Measurements from ENCODE around the gene NDUFAF2. TPM values are rescaled to one million over a fixed set of nuclear protein-coding genes. Genes with fewer than 3 reads are reported as not detected.
"Not testable (repeated sequence)": the region's sequence is repeated elsewhere in the genome, so short reads cannot be mapped to it uniquely, and the experiment has no call there.

The NDUFAF2 gene
- total and polyA plus RNA-seq, 10 of the 15 experiments (the other 5 are each of a cell fraction or from before 2014, with no cell fraction given): 22.4 to 121 (median 65.3) TPM

GRCh38 chr5:60982127-60982526, 37.1 kb downstream of the NDUFAF2 start:
- H3K27me3 ChIP-seq (replicated peaks in 1 of 2; ENCODE audit: control insufficient read depth in 2 of 2, insufficient read depth in 2 of 2, low read length in 1 of 2); H3K4me2 ChIP-seq (ENCODE audit: control insufficient read depth, insufficient read depth); DNase-seq (ENCODE audit: low read depth, low spot score); H3K4me1 ChIP-seq (ENCODE audit: control insufficient read depth, insufficient read depth, low read length); BruUV-seq (replicated peaks); H3K4me3 ChIP-seq; POLR2A ChIA-PET; H3K27ac ChIP-seq (ENCODE audit: control insufficient read depth, insufficient read depth); H3K79me2 ChIP-seq (ENCODE audit: control insufficient read depth, insufficient read depth, low read length); ATAC-seq; FAIRE-seq; H4K20me1 ChIP-seq (ENCODE audit: control insufficient read depth, insufficient read depth); RAD21 ChIA-PET (ENCODE audit: unreplicated experiment); SMC1A ChIA-PET (ENCODE audit: uncharacterized antibody, unreplicated experiment); H3K9ac ChIP-seq (ENCODE audit: control insufficient read depth, insufficient read depth, low read length); CTCF ChIA-PET; H3K9me3 ChIP-seq (replicated peaks; ENCODE audit: control insufficient read depth, insufficient read depth, low read length); intact Hi-C loops (cut with micrococcal nuclease; ENCODE audit: unreplicated experiment); in situ Hi-C loops (cut with MboI); H2AFZ ChIP-seq (ENCODE audit: control insufficient read depth, low read depth, low read length); H3K36me3 ChIP-seq (ENCODE audit: control insufficient read depth in 2 of 2, insufficient read depth in 2 of 2, low read length in 1 of 2): not testable (repeated sequence)
- 68% methylated on average over 3 of the region's 3 CpGs for WGBS (ENCODE audit: insufficient coverage, insufficient replicate concordance, low lambda C conversion rate, missing lambda C conversion rate)

GRCh38 chr5:60989790-60990189, 44.8 kb downstream of the NDUFAF2 start:
- 62% methylated on average over 4 of the region's 4 CpGs for WGBS (ENCODE audit: insufficient coverage, insufficient replicate concordance, low lambda C conversion rate, missing lambda C conversion rate)
- peaks cover 14% of the 10 kb centered on the region; the same call in 2 of the 3 replicates for H3K9me3 ChIP-seq (replicated peaks; ENCODE audit: control insufficient read depth, insufficient read depth, low read length)
- ChIA-PET POLR2A (interaction anchor here (0.6 kb wide), 1 partner anchor 18 kb away, joined by 7 read pairs; no protein-coding TSS in a partner anchor), CTCF (no interaction called here), SMC1A (ENCODE audit: uncharacterized antibody, unreplicated experiment) (no interaction called here), RAD21 (ENCODE audit: unreplicated experiment) (no interaction called here)
- H4K20me1 ChIP-seq (ENCODE audit: control insufficient read depth, insufficient read depth): no peaks in the 10 kb centered on the region
- H3K4me3 ChIP-seq: no peak overlapping the region
- no peak overlapping the region for H3K9ac ChIP-seq (ENCODE audit: control insufficient read depth, insufficient read depth, low read length)
- no peaks in the 10 kb centered on the region for H3K36me3 ChIP-seq (ENCODE audit: control insufficient read depth in 2 of 2, insufficient read depth in 2 of 2, low read length in 1 of 2)
- no peaks in the 10 kb centered on the region for H3K27me3 ChIP-seq (replicated peaks in 1 of 2; ENCODE audit: control insufficient read depth in 2 of 2, insufficient read depth in 2 of 2, low read length in 1 of 2)
- in situ Hi-C loops (cut with MboI) (no loop called here), intact Hi-C loops (cut with micrococcal nuclease; ENCODE audit: unreplicated experiment) (no loop called here)
- no peaks in the 10 kb centered on the region for H3K4me1 ChIP-seq (ENCODE audit: control insufficient read depth, insufficient read depth, low read length)
- ATAC-seq (no peak), FAIRE-seq (no peak), DNase-seq (ENCODE audit: low read depth, low spot score) (no peak)
- H3K4me2 ChIP-seq (ENCODE audit: control insufficient read depth, insufficient read depth): no peak overlapping the region
- no peak overlapping the region for H2AFZ ChIP-seq (ENCODE audit: control insufficient read depth, low read depth, low read length)
- no peak overlapping the region for H3K27ac ChIP-seq (ENCODE audit: control insufficient read depth, insufficient read depth)
- no TSS peak for BruUV-seq (replicated peaks)
- H3K79me2 ChIP-seq (ENCODE audit: control insufficient read depth, insufficient read depth, low read length): no peaks in the 10 kb centered on the region
- no peak for TF ChIP-seq FOXM1 (IDR thresholded peaks at IDR 0.05; ENCODE audit: low read depth, low read length)
- TF ChIP-seq KDM1A (IDR thresholded peaks at IDR 0.05; ENCODE audit: borderline replicate concordance): no peak
- TF ChIP-seq RELA (IDR thresholded peaks at IDR 0.05; ENCODE audit: borderline replicate concordance, partially characterized antibody): no peak
- no peak for TF ChIP-seq IKZF1 (conservative IDR thresholded peaks at IDR 0.05)
- TF ChIP-seq SIN3A (IDR thresholded peaks at IDR 0.05; ENCODE audit: low read depth, low read length): no peak
- no peak for TF ChIP-seq MTA3 (IDR thresholded peaks at IDR 0.05; ENCODE audit: borderline replicate concordance, low read length)
- TF ChIP-seq WRNIP1 (IDR thresholded peaks at IDR 0.05; ENCODE audit: borderline replicate concordance, low read depth, low read length): no peak
- no peak for TF ChIP-seq KAT2A (conservative IDR thresholded peaks at IDR 0.05; ENCODE audit: control insufficient read depth, low read depth, low read length)
- TF ChIP-seq CHD4 (IDR thresholded peaks at IDR 0.05): no peak
- no peak for TF ChIP-seq SP1 (IDR thresholded peaks at IDR 0.05; ENCODE audit: low read depth, low read length)
- TF ChIP-seq GATAD2B (conservative IDR thresholded peaks at IDR 0.05; ENCODE audit: low read depth): no peak
- TF ChIP-seq BCL3 (IDR thresholded peaks at IDR 0.05; ENCODE audit: borderline replicate concordance, insufficient read depth, low read depth, low read length, poor library complexity, severe bottlenecking): no peak
- TF ChIP-seq MEF2B (IDR thresholded peaks at IDR 0.05; ENCODE audit: partially characterized antibody, poor library complexity, severe bottlenecking): no peak
- TF ChIP-seq BACH1 (IDR thresholded peaks at IDR 0.05; ENCODE audit: borderline replicate concordance): no peak
- TF ChIP-seq TCF12 (IDR thresholded peaks at IDR 0.05; ENCODE audit: low read depth, low read length): no peak
- TF ChIP-seq RAD51 (IDR thresholded peaks at IDR 0.05): no peak
- no peak for TF ChIP-seq RUNX3 (IDR thresholded peaks at IDR 0.05; ENCODE audit: low read length)
- TF ChIP-seq BRCA1 (IDR thresholded peaks at IDR 0.05; ENCODE audit: low read depth, low read length): no peak
- no peak for TF ChIP-seq ATF2 (IDR thresholded peaks at IDR 0.05; ENCODE audit: low read length)
